SU-DHL-6 (cell line): ENCODE data around the gene CCDC93.

Source experiments
- H2AFZ ChIP-seq: fragments of 200-600 bp; sonication (generic); 2 replicates; pipeline ENCODE4 v1.6.1; 2014; ENCODE audit warnings: low read depth, mild to moderate bottlenecking, moderate library complexity, mixed read lengths, antibody characterized with exemption, low read length; ENCODE audit not compliant: severe bottlenecking
- H3F3A ChIP-seq: fragments of 200-600 bp; shearing (Covaris generic); 2 replicates; pipeline ENCODE4 v1.6.0; 2016; ENCODE audit warnings: antibody characterized with exemption, mild to moderate bottlenecking; ENCODE audit not compliant: insufficient read depth
- H3K27ac ChIP-seq: fragments of 200-600 bp; sonication (generic); 2 replicates; pipeline ENCODE4 v1.5.1; 2016; ENCODE audit warnings: low read depth, mild to moderate bottlenecking, low read length, moderate library complexity, mixed read lengths
- H3K27me3 ChIP-seq: fragments of 200-600 bp; sonication (generic), shearing (Covaris generic); 2 replicates; pipeline ENCODE4 v1.6.0; 2014; ENCODE audit warnings: mild to moderate bottlenecking, low read length
- H3K36me3 ChIP-seq: fragments of 200-600 bp; sonication (generic); 2 replicates; pipeline ENCODE4 v1.6.1; 2014; ENCODE audit warnings: mild to moderate bottlenecking, low read length, mixed read lengths
- H3K4me2 ChIP-seq: fragments of 300-600, 200-600 bp; shearing (Covaris generic), sonication (generic); 2 replicates; pipeline ENCODE4 v1.6.0; 2014; ENCODE audit warnings: low read length, low read depth, mild to moderate bottlenecking; ENCODE audit not compliant: poor library complexity, severe bottlenecking
- H3K4me3 ChIP-seq: fragments of 200-600 bp; sonication (generic); 2 replicates; pipeline ENCODE4 v1.5.1; 2014; ENCODE audit warnings: antibody characterized with exemption, low read length, mild to moderate bottlenecking, mixed read lengths; ENCODE audit not compliant: insufficient read depth, poor library complexity, severe bottlenecking
- H3K79me2 ChIP-seq: fragments of 200-600 bp; sonication (generic); 2 replicates; pipeline ENCODE4 v1.6.1; 2014; ENCODE audit warnings: mild to moderate bottlenecking, low read length, moderate library complexity; ENCODE audit not compliant: insufficient read depth
- H3K9ac ChIP-seq: fragments of 200-600 bp; sonication (generic); 2 replicates; pipeline ENCODE4 v1.7.0; 2014; ENCODE audit warnings: mild to moderate bottlenecking, low read length
- H3K9me2 ChIP-seq: fragments of 200-600 bp; sonication (generic); replicated peaks from 2 replicates; pipeline ENCODE4 v1.6.1; 2014; ENCODE audit warnings: low read length; ENCODE audit not compliant: insufficient read depth
- H3K9me3 ChIP-seq: fragments of 200-600 bp; sonication (generic); 2 replicates; pipeline ENCODE4 v1.6.1; 2014; ENCODE audit warnings: low read length, mixed read lengths; ENCODE audit not compliant: insufficient read depth
- H4K20me1 ChIP-seq: fragments of 200-600 bp; sonication (generic); 2 replicates; pipeline ENCODE4 v1.6.1; 2014; ENCODE audit warnings: low read depth, mild to moderate bottlenecking, antibody characterized with exemption, low read length, moderate library complexity, mixed read lengths
- CTCF ChIP-seq: fragments of 200-600 bp; sonication (generic); IDR thresholded peaks from one replicate; pipeline ENCODE4 v1.5.1; 2017; ENCODE audit warnings: antibody characterized with exemption, mild to moderate bottlenecking, low read length, moderate library complexity; ENCODE audit not compliant: insufficient read depth, poor library complexity, severe bottlenecking
- EZH2phosphoT487 ChIP-seq: fragments of 200-600 bp; sonication (generic), shearing (Covaris generic); conservative IDR thresholded peaks from 2 replicates; pipeline ENCODE4 v1.6.1; 2018; ENCODE audit warnings: mild to moderate bottlenecking, antibody characterized with exemption, low read length, moderate library complexity, mixed read lengths

CCDC93 gene, protein sequence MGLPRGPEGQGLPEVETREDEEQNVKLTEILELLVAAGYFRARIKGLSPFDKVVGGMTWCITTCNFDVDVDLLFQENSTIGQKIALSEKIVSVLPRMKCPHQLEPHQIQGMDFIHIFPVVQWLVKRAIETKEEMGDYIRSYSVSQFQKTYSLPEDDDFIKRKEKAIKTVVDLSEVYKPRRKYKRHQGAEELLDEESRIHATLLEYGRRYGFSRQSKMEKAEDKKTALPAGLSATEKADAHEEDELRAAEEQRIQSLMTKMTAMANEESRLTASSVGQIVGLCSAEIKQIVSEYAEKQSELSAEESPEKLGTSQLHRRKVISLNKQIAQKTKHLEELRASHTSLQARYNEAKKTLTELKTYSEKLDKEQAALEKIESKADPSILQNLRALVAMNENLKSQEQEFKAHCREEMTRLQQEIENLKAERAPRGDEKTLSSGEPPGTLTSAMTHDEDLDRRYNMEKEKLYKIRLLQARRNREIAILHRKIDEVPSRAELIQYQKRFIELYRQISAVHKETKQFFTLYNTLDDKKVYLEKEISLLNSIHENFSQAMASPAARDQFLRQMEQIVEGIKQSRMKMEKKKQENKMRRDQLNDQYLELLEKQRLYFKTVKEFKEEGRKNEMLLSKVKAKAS

DNA sequence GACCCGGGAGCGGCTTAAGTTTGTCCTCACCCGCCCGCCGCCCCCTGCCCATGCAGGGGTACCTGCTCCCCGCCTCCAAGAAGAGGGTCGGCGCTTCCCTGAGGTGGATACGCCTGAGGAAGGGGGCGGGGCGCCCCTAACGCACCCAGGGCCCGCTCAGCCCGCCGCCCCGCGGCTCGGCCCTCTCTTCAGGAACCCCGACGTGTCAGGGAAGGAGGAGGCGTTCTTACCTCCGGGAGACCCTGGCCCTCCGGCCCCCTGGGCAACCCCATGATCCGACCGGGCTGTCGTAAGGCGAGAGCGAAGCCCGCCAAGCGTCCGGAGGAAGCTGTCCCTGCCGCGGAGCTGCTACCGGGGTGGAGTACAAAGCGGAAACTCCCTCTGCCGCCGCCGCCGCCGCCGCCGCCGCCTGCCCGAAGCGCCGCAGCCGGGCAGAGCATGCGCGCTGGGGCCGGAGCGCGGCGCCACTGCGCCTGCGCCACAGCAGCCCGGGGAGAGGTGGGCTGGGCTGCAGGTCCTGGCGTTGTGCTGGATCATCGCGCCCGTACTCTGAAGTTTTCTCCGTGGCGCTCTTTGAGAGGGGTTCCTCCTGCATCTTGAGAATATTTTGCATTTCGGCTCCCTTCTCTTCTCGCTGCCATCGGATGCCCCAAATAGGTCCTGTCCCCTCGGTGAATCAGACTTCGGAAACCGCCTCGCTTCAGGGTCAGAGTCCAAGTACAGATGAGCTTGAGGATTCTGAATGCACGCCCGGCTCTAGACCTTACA is at the start of gene CCDC93:
TSS of gene CCDC93 (minus strand) at position 347 of the 768 bp plus-strand sequence. CDS start at position 272, 75 bp downstream.
- Histone ChIP-seq H2AFZ (peak within 1 kb of the TSS; percentile 93), H3K27me3 (no peaks in the 10 kb centered on the region), H4K20me1 (peaks cover 24% of the 10 kb centered on the region), H3K79me2 (peaks cover 50% of the 10 kb centered on the region), H3K4me3 (peak within 1 kb of the TSS; percentile 93), H3K4me2 (peak within 1 kb of the TSS; percentile 90), H3F3A (no peaks in the 10 kb centered on the region), H3K9me3 (no peaks in the 10 kb centered on the region), H3K27ac (peak within 1 kb of the TSS; percentile 57), H3K9me2 (no peaks in the 10 kb centered on the region), H3K9ac (peak within 1 kb of the TSS; percentile 95), H3K36me3 (no peaks in the 10 kb centered on the region)
- TF ChIP-seq CTCF (no peak), EZH2phosphoT487 (no peak)

DNA sequence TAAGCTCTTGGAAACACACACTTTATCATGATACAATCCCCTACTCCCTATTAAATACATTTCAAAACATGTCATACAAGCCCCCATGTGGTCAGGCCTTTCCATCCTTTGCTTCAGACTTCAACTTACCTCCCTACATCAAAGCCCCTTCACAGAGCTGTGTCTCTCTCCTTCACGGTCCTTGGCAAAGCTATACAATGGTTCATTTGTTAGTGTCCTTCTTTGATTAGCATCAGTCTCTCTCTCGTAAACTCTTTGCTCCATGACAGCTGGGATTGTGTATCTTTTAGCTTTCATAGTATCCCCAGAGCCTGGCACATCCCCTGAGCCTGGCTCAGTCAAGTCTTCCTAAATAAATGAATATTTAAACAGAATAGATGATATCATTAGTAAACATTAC is 48.8 kb upstream of the CCDC93 start:
- Histone ChIP-seq H3K4me2 (no peak overlapping the region), H3K27me3 (no peaks in the 10 kb centered on the region), H3K27ac (no peak overlapping the region), H4K20me1 (no peaks in the 10 kb centered on the region), H3K9ac (no peak overlapping the region), H3K36me3 (no peaks in the 10 kb centered on the region), H3K79me2 (no peaks in the 10 kb centered on the region), H3K9me3 (no peaks in the 10 kb centered on the region), H2AFZ (no peak overlapping the region), H3K4me3 (no peak overlapping the region), H3F3A (no peaks in the 10 kb centered on the region), H3K9me2 (no peaks in the 10 kb centered on the region)
- no peak for TF ChIP-seq EZH2phosphoT487
- TF ChIP-seq CTCF = no peak

GRCh38 chr2:118062048-118062447 is 48.2 kb upstream of the CCDC93 start:
- no peak overlapping the region for H2AFZ ChIP-seq
- no peaks in the 10 kb centered on the region for H3F3A ChIP-seq
- no peaks in the 10 kb centered on the region for H3K36me3 ChIP-seq
- H3K4me2 ChIP-seq = no peak overlapping the region
- H4K20me1 ChIP-seq = no peaks in the 10 kb centered on the region
- TF ChIP-seq EZH2phosphoT487 = no peak
- H3K27me3 ChIP-seq = no peaks in the 10 kb centered on the region
- no peak overlapping the region for H3K9ac ChIP-seq
- no peaks in the 10 kb centered on the region for H3K9me2 ChIP-seq
- H3K9me3 ChIP-seq = no peaks in the 10 kb centered on the region
- no peak overlapping the region for H3K27ac ChIP-seq
- H3K79me2 ChIP-seq = no peaks in the 10 kb centered on the region
- no peak overlapping the region for H3K4me3 ChIP-seq
